K562 (cell line): ENCODE data around the gene LSM4. TPM values are rescaled to one million over a fixed set of nuclear protein-coding genes. Genes with fewer than 3 reads are reported as not detected.

Experiments
- ARNT ChIP-seq, 2 experiments: fragments of 450-650 bp; IDR thresholded peaks; 2 replicates each; pipeline ENCODE4 v1.6.1; 2016; ENCODE audit warnings: mild to moderate bottlenecking in 1 of 2
- C11orf30 ChIP-seq: fragments of 450-650 bp; IDR thresholded peaks from 2 replicates; pipeline ENCODE4 v1.6.1; 2016; ENCODE audit warnings: low read depth, mild to moderate bottlenecking
- CGGBP1 ChIP-seq: fragments of 250-450 bp; sonication (Bioruptor Pico); IDR thresholded peaks from 2 replicates; pipeline ENCODE4 v1.9.0; 2021; ENCODE audit warnings: mild to moderate bottlenecking
- CHD7 ChIP-seq: fragments of 200-600 bp; sonication (generic); IDR thresholded peaks from one replicate; pipeline ENCODE4 v1.6.1; 2012; ENCODE audit warnings: mild to moderate bottlenecking, low read depth, low read length, inconsistent platforms
- CREB3L1 ChIP-seq: fragments of 450-650 bp; IDR thresholded peaks from 2 replicates; pipeline ENCODE4 v1.6.1; 2014; ENCODE audit warnings: low read depth, mild to moderate bottlenecking, moderate library complexity, borderline replicate concordance
- CTBP1 ChIP-seq: fragments of 450-650 bp; IDR thresholded peaks from 2 replicates; pipeline ENCODE4 v1.6.1; 2016; ENCODE audit warnings: borderline replicate concordance
- FOXM1 ChIP-seq, 2 experiments: fragments of 450-650 bp in 1 of 2; sonication (generic) in 1 of 2; formaldehyde crosslinking in 1 of 2; IDR thresholded peaks; 2 replicates each; pipeline versions ENCODE4 v1.6.1 to v1.9.0; 2017 to 2022; ENCODE audit warnings: low read depth in 2 of 2, mild to moderate bottlenecking in 2 of 2, missing genetic modification reagents in 1 of 2, moderate library complexity in 1 of 2
- FOXP4 ChIP-seq: sonication (generic); formaldehyde crosslinking; IDR thresholded peaks from 2 replicates; pipeline ENCODE4 v1.8.0; 2022; ENCODE audit warnings: mild to moderate bottlenecking, missing genetic modification reagents, borderline replicate concordance
- MAFK ChIP-seq: IDR thresholded peaks from 2 replicates; pipeline ENCODE4 v1.6.1; 2011; ENCODE audit warnings: low read length, improper control_type of control experiment
- NR3C1 ChIP-seq: sonication (generic); formaldehyde crosslinking; IDR thresholded peaks from 2 replicates; pipeline ENCODE4 v1.8.1; 2022; ENCODE audit warnings: missing genetic modification reagents
- ZNF316 ChIP-seq: fragments of 450-650 bp; IDR thresholded peaks from 2 replicates; pipeline ENCODE4 v1.6.1; 2016
- ZNF431 ChIP-seq: sonication (generic); formaldehyde crosslinking; IDR thresholded peaks from 2 replicates; pipeline ENCODE4 v1.8.0; 2022; ENCODE audit warnings: mild to moderate bottlenecking, missing genetic modification reagents
- ZNF79 ChIP-seq: fragments of 250-450 bp; sonication (Bioruptor Pico); IDR thresholded peaks from 2 replicates; pipeline ENCODE4 v1.4.0; 2020; ENCODE audit warnings: low read depth, mild to moderate bottlenecking, moderate library complexity
- polyA plus RNA-seq, 8 experiments: library from polyadenylated mRNA; depleted of rRNA in 4 of 8; stranded (reverse) in 5 of 8; unstranded in 3 of 8; fragments of >200 nt; fragmentation: Nextera tagmentation in 2 of 8; fragmentation: Illumina TruSeq in 1 of 8; extraction: Ambion mirVana in 2 of 8; extraction: Trizol in 1 of 8; gene quantifications; 2 replicates each; pipeline versions ENCODE4 v1.2.1 to v1.2.3, GENCODE V29; 2011 to 2014; ENCODE audit warnings: inconsistent platforms in 1 of 8, missing spikeins in 1 of 8
- total RNA-seq, 7 experiments: library from RNA; depleted of rRNA in 6 of 7; stranded (reverse); fragments of >200 nt in 6 of 7; fragmentation: Illumina TruSeq in 2 of 7; extraction: Trizol in 2 of 7; gene quantifications; 2 replicates each; pipeline versions ENCODE4 v1.2.1 to v1.2.3, GENCODE V29; 2011 to 2021; ENCODE audit warnings: low replicate concordance in 1 of 7

Gene LSM4
- total and polyA plus RNA-seq, 9 of the 15 experiments (the other 6 are each of a cell fraction or from before 2014, with no cell fraction given) = 11.9 to 763 (median 202) TPM

GRCh38 chr19:18306209-18306887, 16.5 kb downstream of the LSM4 start (continued):
- TF ChIP-seq CHD7 (no peak), CTBP1 (no peak), FOXM1 (IDR thresholded peaks at IDR 0.05; ENCODE audit: low read depth) (no peak), FOXM1 (CRISPR knock-in tag; IDR thresholded peaks at IDR 0.05; ENCODE audit: low read depth) (no peak), CGGBP1 (CRISPR knock-in tag) (no peak), NR3C1 (CRISPR knock-in tag) (no peak), ZNF316 (peak; percentile 74), C11orf30 (peak; percentile 55; the same call in 1 of the 2 replicates), CREB3L1 (no peak), ARNT (IDR thresholded peaks at IDR 0.05) (no peak), FOXP4 (CRISPR knock-in tag) (no peak), ZNF79 (no peak), ZNF431 (no peak), MAFK (peak; percentile 28; the same call in 1 of the 2 replicates)
